ENCODE measurements around the gene LRSAM1. TPM values are rescaled to one million over a fixed set of nuclear protein-coding genes. Genes with fewer than 3 reads are reported as not detected.

LRSAM1 gene
- total and polyA plus RNA-seq, 9 of the 15 experiments (the other 6 are each of a cell fraction or from before 2014, with no cell fraction given), result 0.07 to 16.2 (median 4.7) TPM

DNA sequence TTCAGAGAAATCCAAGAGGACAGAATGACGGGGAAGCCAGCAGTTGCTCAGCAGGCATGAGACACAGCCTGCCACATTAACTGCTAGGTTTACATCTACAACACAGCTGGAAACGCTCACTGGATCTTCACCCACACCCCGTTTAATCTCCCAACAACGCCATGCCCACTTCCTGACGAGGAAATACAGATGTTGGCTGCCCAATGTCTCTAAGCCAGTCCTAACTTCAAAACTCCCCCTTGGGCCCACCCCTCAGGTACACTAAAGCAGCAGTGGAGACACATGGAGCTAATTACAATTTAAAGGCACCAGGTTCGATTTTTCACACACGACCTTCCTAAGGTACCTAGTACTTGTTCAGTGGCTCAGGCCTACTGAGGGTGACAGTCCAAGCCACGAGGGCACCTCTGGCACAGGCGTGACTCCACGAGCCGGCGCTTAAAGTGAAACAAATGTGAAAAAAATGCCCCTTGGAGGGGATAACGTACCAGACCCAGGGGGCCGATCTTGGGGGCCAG, 1.0 kb upstream of the LRSAM1 start:
- Histone ChIP-seq H3K4me2 (ENCODE audit: insufficient read depth, low read length) (peak overlapping the region; percentile 100), H3K27me3 (ENCODE audit: control insufficient read depth in 2 of 2, insufficient read depth in 2 of 2, low read length in 2 of 2) (no peaks in the 10 kb centered on the region), H3K36me3 (ENCODE audit: control insufficient read depth, insufficient read depth, low read length) (peaks cover 60% of the 10 kb centered on the region), H2AFZ (ENCODE audit: low read depth, low read length) (no peak overlapping the region), H3K27ac (ENCODE audit: extremely low read depth, low read depth, low read length) (peak overlapping the region; percentile 82), H3K79me2 (ENCODE audit: control insufficient read depth, insufficient read depth, low read length) (peaks cover 61% of the 10 kb centered on the region), H3K4me1 (replicated peaks in 1 of 2; ENCODE audit: control insufficient read depth in 2 of 2, insufficient read depth in 2 of 2, low read length in 2 of 2) (peaks cover 21 to 24% of the 10 kb centered on the region in 2 experiments; a peak in 4 of 5 replicates), H3K4me3 (peak overlapping the region; percentile 78), H3K9me1 (ENCODE audit: control insufficient read depth, insufficient read depth, low read length) (no peaks in the 10 kb centered on the region), H3K9ac (ENCODE audit: insufficient read depth in 1 of 2, low read depth in 2 of 2, low read length in 2 of 2) (peak overlapping the region; percentile 94 to 97), H4K20me1 (replicated peaks; ENCODE audit: control insufficient read depth, insufficient read depth, low read length) (peaks cover 35% of the 10 kb centered on the region), H3K9me3 (replicated peaks; ENCODE audit: control insufficient read depth, insufficient read depth, low read depth, low read length) (no peaks in the 10 kb centered on the region; the same call in 1 of the 2 replicates)
- in situ Hi-C loops (cut with MboI) (no loop called here), intact Hi-C loops (cut with micrococcal nuclease) (no loop called here)
- peak in 2 of 4 experiments; percentile 17 to 19 for DNase-seq (ENCODE audit: extremely low read depth in 1 of 4, low spot score in 3 of 4)
- ChIA-PET POLR2A (interaction anchor here (0.6 to 3.6 kb wide), 21 partner anchors 8 to 240 kb away, joined by 3 to 21 read pairs (median 4); partner anchors contain the start of genes SLC2A8 and ZNF79), CTCF (ENCODE audit: low intra/inter-chr PET ratio) (no interaction called here)
- no peak for ATAC-seq
- FAIRE-seq, result no peak
- WGBS (ENCODE audit: insufficient coverage, low coverage, missing lambda C conversion rate), result under 1% methylated on average over 14 of the region's 14 CpGs
- BruUV-seq (replicated peaks), result no TSS peak
- TF ChIP-seq TBL1XR1 (IDR thresholded peaks at IDR 0.05; ENCODE audit: low read length in 2 of 2) (peak in 1 of 2 experiments; percentile 41; a peak in 1 of 4 replicates), TOE1 (IDR thresholded peaks at IDR 0.05; ENCODE audit: borderline replicate concordance) (no peak), TOE1 (CRISPR knock-in tag; IDR thresholded peaks at IDR 0.05; ENCODE audit: borderline replicate concordance, low read depth) (0 out of 2 replicates have a peak, but pooled peaks have one; percentile 39), POU5F1 (IDR thresholded peaks at IDR 0.05; ENCODE audit: borderline replicate concordance, low read depth, low read length, partially characterized antibody) (no peak), SIRT6 (IDR thresholded peaks at IDR 0.05; ENCODE audit: low read depth, low read length) (peak; percentile 1), ETV1 (tag; conservative IDR thresholded peaks at IDR 0.05; ENCODE audit: low read depth) (no peak)
- TF ChIP-seq, protein P1, sequence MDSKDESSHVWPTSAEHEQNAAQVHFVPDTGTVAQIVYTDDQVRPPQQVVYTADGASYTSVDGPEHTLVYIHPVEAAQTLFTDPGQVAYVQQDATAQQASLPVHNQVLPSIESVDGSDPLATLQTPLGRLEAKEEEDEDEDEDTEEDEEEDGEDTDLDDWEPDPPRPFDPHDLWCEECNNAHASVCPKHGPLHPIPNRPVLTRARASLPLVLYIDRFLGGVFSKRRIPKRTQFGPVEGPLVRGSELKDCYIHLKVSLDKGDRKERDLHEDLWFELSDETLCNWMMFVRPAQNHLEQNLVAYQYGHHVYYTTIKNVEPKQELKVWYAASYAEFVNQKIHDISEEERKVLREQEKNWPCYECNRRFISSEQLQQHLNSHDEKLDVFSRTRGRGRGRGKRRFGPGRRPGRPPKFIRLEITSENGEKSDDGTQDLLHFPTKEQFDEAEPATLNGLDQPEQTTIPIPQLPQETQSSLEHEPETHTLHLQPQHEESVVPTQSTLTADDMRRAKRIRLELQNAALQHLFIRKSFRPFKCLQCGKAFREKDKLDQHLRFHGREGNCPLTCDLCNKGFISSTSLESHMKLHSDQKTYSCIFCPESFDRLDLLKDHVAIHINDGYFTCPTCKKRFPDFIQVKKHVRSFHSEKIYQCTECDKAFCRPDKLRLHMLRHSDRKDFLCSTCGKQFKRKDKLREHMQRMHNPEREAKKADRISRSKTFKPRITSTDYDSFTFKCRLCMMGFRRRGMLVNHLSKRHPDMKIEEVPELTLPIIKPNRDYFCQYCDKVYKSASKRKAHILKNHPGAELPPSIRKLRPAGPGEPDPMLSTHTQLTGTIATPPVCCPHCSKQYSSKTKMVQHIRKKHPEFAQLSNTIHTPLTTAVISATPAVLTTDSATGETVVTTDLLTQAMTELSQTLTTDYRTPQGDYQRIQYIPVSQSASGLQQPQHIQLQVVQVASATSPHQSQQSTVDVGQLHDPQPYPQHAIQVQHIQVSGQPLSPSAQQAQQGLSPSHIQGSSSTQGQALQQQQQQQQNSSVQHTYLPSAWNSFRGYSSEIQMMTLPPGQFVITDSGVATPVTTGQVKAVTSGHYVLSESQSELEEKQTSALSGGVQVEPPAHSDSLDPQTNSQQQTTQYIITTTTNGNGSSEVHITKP (IDR thresholded peaks at IDR 0.05; ENCODE audit: partially characterized antibody), result peak; percentile 55
- TF ChIP-seq, protein P2, sequence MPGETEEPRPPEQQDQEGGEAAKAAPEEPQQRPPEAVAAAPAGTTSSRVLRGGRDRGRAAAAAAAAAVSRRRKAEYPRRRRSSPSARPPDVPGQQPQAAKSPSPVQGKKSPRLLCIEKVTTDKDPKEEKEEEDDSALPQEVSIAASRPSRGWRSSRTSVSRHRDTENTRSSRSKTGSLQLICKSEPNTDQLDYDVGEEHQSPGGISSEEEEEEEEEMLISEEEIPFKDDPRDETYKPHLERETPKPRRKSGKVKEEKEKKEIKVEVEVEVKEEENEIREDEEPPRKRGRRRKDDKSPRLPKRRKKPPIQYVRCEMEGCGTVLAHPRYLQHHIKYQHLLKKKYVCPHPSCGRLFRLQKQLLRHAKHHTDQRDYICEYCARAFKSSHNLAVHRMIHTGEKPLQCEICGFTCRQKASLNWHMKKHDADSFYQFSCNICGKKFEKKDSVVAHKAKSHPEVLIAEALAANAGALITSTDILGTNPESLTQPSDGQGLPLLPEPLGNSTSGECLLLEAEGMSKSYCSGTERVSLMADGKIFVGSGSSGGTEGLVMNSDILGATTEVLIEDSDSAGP (CRISPR knock-in tag; IDR thresholded peaks at IDR 0.05), result 0 out of 2 replicates have a peak, but pooled peaks have one; percentile 22

Measured in K562 (cell line).